ENCODE results near the gene PRELID3B. TPM values are rescaled to one million over a fixed set of nuclear protein-coding genes. Genes with fewer than 3 reads are reported as not detected.

PRELID3B gene
- total RNA-seq, 1 experiment from 2014 or later, result 52.6 TPM

GRCh38 chr20:59017493-59018231, 24.9 kb downstream of the PRELID3B start:
- H3K18ac ChIP-seq (ENCODE audit: insufficient read length, low read depth, low read length), result no peak overlapping the region
- Mint-ChIP-seq H3K27me3 (ENCODE audit: low read depth) (peaks cover 19% of the 10 kb centered on the region), H3K36me3 (ENCODE audit: insufficient read depth in 1 of 3, low read depth in 3 of 3) (peaks cover 0 to 5% (median 5%) of the 10 kb centered on the region in 3 experiments; a peak in 5 of 7 replicates), H3K9me3 (no peaks in the 10 kb centered on the region), H3K4me3 (no peak overlapping the region), H3K4me1 (peaks cover 9 to 17% of the 10 kb centered on the region in 2 experiments; a peak in 3 of 4 replicates), H3K27ac (no peak overlapping the region; a peak in 1 of 7 replicates)
- H3K4me1 ChIP-seq (ENCODE audit: insufficient read depth, low read length), result no peaks in the 10 kb centered on the region
- no peak overlapping the region for H3K4me2 ChIP-seq (ENCODE audit: insufficient read depth, insufficient read length, low read length)
- no peak for TF ChIP-seq CTCF (conservative IDR thresholded peaks at IDR 0.05)
- H3K23me2 ChIP-seq (ENCODE audit: insufficient read length, low read depth, low read length, poor library complexity, severe bottlenecking), result no peaks in the 10 kb centered on the region
- H3K27ac ChIP-seq (ENCODE audit: insufficient read length, low read depth, low read length), result no peak overlapping the region
- no peak overlapping the region for H2BK20ac ChIP-seq (ENCODE audit: low read depth, low read length, poor library complexity, severe bottlenecking)
- no peak overlapping the region for H4K8ac ChIP-seq (replicated peaks; ENCODE audit: insufficient read length, low read depth, low read length)
- H4K20me1 ChIP-seq (ENCODE audit: control insufficient read depth, insufficient read depth, insufficient read length), result no peaks in the 10 kb centered on the region
- H3T11ph ChIP-seq (ENCODE audit: low read length), result no peak overlapping the region
- H3K23ac ChIP-seq (ENCODE audit: insufficient read length, low read depth, low read length), result no peak overlapping the region
- H2AFZ ChIP-seq (ENCODE audit: low read length), result no peak overlapping the region
- H2BK5ac ChIP-seq (ENCODE audit: insufficient read length, low read length), result no peak overlapping the region
- no peak overlapping the region for H2BK15ac ChIP-seq (ENCODE audit: low read depth, low read length)
- no peak overlapping the region for H3K56ac ChIP-seq (ENCODE audit: insufficient read length, low read depth, low read length)
- no CpG with 5 or more reads among the region's 16 CpGs for WGBS (ENCODE audit: extremely low coverage, insufficient read length, low lambda C conversion rate)
- DNase-seq, result no peak
- H2AK5ac ChIP-seq (ENCODE audit: insufficient read length, low read length), result no peak overlapping the region
- no peak overlapping the region for H3K4ac ChIP-seq (ENCODE audit: low read depth, low read length)
- no peaks in the 10 kb centered on the region for H3K27me3 ChIP-seq (ENCODE audit: insufficient read depth, low read length)
- H4K5ac ChIP-seq (ENCODE audit: insufficient read length, low read depth, low read length), result no peak overlapping the region
- H3K79me1 ChIP-seq (ENCODE audit: insufficient read depth, low read depth, low read length, poor library complexity, severe bottlenecking), result no peaks in the 10 kb centered on the region
- no peak overlapping the region for H2BK120ac ChIP-seq (ENCODE audit: low read depth, low read length, poor library complexity, severe bottlenecking)
- H3K14ac ChIP-seq (ENCODE audit: insufficient read depth, low read length), result no peak overlapping the region; the same call in 1 of the 2 replicates
- no peak overlapping the region for H4K91ac ChIP-seq (ENCODE audit: insufficient read length, low read depth, low read length)
- H3K9ac ChIP-seq (ENCODE audit: extremely low read depth, insufficient read length, low read length), result no peak overlapping the region
- H3K79me2 ChIP-seq (ENCODE audit: insufficient read depth, low read length), result no peaks in the 10 kb centered on the region
- H3K9me3 ChIP-seq (ENCODE audit: control insufficient read depth, low read depth, low read length), result no peaks in the 10 kb centered on the region
- no peak overlapping the region for H2BK12ac ChIP-seq (ENCODE audit: insufficient read length, low read depth, low read length)
